Esophagus squamous epithelium (tissue), 4 donors: Measurements from ENCODE around the gene RNF157.

Source experiments
- POLR2A ChIP-seq, 4 donors: fragments of 450-650 bp; IDR thresholded peaks; one replicate each; pipeline ENCODE4 v1.6.1; 2017; ENCODE audit warnings: antibody characterized with exemption in 4 of 4, mild to moderate bottlenecking in 4 of 4, moderate library complexity in 3 of 4
- TF ChIP-seq, protein P1 (sequence below), 6 experiments: fragments of 450-650 bp in 4 of 6; fragments of 200-600 bp in 2 of 6; sonication (generic) in 2 of 6; IDR thresholded peaks; one replicate each; pipeline ENCODE4 v1.5.1; 2016 to 2019; ENCODE audit warnings: antibody characterized with exemption in 6 of 6, mild to moderate bottlenecking in 4 of 6, moderate library complexity in 4 of 6

DNA sequence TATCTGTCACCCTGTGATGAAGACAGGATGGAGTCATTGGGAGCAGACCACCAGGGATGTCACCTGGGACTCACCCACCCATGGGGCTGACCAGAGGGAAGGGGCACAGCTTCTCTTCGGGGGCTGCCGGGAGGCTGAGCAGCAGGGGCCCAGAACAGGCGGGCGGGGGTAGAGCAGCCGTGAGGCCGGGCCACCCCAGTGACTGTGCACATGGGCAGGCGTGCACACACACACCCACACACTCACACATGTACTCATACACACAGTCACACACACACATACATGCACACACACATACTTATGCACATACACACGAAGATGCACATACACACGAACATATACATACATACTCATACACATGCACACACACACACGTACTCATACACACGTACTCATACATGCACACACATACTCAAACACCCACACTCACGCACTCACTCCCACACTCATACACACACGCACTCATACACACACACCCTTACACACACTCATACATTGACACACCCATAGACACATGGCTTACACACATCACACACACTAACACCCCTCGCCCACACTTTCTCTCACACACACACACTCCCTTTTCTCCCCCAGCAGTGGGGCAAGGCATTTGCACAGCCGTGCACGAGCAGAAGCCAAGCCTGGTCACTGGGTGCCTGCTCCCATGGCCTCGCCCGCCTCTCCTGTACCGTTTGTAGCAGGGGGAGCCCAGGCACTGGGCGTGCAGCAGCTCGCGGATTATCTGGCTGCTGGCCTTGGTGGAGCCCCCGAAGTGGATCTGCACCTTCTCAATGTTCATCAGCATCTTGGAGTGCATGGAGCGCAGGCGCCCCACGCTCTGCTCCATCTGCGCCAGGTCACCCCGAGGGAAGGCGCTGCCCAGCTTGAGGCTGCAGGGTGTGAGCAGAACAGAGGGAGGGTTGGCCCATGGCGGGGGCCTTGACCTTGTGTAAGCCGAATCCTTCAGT is 37.3 kb upstream of the RNF157 start:
- TF ChIP-seq, protein P1, sequence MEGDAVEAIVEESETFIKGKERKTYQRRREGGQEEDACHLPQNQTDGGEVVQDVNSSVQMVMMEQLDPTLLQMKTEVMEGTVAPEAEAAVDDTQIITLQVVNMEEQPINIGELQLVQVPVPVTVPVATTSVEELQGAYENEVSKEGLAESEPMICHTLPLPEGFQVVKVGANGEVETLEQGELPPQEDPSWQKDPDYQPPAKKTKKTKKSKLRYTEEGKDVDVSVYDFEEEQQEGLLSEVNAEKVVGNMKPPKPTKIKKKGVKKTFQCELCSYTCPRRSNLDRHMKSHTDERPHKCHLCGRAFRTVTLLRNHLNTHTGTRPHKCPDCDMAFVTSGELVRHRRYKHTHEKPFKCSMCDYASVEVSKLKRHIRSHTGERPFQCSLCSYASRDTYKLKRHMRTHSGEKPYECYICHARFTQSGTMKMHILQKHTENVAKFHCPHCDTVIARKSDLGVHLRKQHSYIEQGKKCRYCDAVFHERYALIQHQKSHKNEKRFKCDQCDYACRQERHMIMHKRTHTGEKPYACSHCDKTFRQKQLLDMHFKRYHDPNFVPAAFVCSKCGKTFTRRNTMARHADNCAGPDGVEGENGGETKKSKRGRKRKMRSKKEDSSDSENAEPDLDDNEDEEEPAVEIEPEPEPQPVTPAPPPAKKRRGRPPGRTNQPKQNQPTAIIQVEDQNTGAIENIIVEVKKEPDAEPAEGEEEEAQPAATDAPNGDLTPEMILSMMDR (IDR thresholded peaks at IDR 0.05), result no peak
- no peak for TF ChIP-seq POLR2A (IDR thresholded peaks at IDR 0.05)
